GM18520 (cell line): ENCODE results near the gene ITGAL.
"Not testable (repeated sequence)": the region's sequence is repeated elsewhere in the genome, so short reads cannot be mapped to it uniquely, and the experiment has no call there.

Experiments used
- ATAC-seq: cut with Tn5 transposase; IDR thresholded peaks from one replicate; pipeline ENCODE4 v1.9.1; 2021; ENCODE audit not compliant: unreplicated experiment

ITGAL gene

DNA sequence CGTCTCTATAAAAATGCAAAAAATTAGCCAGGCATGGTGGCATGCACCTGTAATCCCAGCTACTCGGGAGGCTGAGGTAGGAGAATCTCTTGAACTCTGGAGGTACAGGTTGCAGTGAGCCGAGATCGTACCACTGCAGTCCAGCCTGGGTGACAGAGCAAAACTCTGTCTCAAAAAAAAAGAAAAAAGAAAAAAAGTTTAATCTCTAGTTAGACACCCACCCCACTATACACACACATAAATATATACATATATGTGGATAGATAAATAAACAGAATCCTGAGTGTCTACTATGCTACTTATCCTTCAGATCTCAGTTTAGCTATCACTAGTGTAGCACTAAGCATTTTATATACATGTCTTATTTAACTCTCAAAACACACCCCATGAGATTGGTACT lies 18.7 kb downstream of the ITGAL start:
- ATAC-seq: no peak

DNA sequence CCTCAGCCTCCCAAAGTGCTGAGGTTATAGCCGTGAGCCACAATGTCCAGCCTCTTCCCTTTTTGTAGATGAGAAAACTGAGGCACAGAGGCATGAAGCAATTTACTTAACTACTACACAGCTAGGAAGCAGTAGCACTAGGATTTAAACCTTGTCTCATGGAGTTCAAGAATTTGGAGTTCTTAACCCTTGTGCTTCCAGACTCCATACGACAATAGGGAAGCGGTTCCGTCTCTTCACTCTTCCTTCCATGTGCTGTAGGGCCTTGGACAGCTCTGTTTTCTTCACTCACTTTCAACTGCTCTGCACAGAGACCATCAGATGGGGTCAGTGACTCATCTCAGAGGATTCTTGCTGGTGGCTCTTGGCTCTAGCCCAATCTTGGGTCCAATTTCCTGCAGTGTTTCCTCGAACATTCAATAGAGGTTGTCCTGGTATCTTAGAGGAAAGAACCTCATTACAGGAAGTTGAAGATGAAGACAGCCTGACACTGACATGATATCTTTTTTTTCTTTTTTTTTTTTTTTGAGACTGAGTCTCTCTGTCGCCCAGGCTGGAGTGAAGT lies 19.3 kb downstream of the ITGAL start:
- no peak for ATAC-seq

DNA sequence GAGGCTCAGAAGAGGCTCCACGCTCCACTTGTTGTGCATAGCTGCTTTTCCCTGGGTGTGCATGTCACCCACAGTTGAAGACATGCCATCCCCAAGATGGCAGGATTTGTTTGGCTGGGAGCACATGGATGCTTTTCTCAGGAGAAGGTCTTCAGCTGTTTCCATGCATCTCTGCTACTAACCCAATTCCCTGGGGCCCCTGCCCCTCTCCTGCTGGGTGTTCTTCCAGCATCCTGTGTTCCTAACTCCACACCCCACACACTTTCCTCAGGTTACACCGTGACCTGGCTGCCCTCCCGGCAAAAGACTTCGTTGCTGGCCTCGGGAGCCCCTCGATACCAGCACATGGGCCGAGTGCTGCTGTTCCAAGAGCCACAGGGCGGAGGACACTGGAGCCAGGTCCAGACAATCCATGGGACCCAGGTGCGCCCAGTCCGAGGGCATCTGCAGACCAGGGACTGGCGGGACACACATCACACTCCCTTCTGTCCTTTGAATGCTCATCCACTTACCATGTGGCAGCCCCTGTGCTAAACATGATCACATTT lies 21.5 kb downstream of the ITGAL start:
- no peak for ATAC-seq

DNA sequence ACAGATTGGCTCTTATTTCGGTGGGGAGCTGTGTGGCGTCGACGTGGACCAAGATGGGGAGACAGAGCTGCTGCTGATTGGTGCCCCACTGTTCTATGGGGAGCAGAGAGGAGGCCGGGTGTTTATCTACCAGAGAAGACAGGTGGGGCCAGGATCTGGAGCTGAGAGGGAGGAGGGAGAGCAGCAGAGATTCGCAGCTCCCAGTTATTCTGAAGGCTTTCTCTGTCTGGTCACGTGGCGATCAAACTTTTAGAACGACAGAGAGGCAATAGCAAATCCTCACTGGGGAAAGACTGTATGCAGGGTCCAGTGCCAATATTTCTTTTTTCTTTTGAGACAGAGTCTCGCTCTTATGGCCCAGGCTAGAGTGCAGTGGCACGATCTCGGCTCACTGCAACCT lies 22.2 kb downstream of the ITGAL start:
- no peak for ATAC-seq

DNA sequence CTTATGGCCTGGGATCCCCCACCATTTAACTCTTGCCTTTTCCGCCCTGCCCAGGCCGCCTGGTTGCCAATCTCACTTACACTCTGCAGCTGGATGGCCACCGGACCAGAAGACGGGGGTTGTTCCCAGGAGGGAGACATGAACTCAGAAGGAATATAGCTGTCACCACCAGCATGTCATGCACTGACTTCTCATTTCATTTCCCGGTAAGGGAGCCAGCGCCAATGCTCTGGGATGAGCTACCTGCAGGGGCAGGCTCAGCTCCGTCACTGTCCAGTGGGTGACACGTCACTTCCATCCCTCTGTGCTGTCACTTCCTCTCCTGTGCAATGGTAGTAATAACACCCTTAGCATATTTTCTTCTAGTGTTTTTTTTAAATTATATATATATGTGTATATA lies 26.7 kb downstream of the ITGAL start:
- ATAC-seq: no peak

DNA sequence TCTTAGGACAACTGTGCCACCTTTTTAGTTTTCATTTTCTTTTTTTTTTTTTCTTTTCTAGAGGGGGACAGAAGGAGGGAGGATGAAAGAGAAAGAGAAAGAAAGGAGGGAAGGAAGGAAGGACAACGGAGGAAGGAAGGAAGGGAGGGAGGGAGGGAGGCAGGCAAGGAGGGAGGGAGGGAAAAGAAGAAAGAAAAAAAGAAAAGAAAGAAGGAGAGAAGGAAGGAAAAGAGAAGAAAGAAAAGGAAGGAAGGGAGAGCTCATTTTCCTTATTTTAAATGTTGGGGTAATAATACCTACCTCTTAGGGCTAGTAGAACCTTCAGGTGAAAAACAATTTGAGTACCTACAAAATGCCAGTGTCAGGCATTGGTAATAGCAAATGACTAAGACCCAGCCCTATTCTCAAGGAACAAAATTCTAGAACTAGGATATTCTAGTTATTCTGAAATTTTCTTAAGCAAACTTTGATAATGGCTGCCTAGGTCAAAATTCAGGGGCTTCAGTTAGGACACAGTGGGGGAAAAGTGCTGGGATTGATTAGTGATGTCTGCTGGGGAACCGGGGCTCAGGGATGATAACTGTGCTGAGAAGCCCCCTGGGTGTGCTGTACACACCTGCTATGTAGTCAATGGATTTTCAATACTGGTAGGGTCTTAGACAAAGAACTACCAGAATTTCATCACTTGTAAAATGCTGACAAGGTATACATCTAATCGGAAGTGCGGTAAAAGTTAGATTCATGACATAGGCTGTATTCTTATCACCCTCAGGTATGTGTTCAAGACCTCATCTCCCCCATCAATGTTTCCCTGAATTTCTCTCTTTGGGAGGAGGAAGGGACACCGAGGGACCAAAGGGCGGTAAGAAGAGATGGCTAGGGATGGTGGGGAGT lies 31.1 kb downstream of the ITGAL start:
- ATAC-seq: no peak

DNA sequence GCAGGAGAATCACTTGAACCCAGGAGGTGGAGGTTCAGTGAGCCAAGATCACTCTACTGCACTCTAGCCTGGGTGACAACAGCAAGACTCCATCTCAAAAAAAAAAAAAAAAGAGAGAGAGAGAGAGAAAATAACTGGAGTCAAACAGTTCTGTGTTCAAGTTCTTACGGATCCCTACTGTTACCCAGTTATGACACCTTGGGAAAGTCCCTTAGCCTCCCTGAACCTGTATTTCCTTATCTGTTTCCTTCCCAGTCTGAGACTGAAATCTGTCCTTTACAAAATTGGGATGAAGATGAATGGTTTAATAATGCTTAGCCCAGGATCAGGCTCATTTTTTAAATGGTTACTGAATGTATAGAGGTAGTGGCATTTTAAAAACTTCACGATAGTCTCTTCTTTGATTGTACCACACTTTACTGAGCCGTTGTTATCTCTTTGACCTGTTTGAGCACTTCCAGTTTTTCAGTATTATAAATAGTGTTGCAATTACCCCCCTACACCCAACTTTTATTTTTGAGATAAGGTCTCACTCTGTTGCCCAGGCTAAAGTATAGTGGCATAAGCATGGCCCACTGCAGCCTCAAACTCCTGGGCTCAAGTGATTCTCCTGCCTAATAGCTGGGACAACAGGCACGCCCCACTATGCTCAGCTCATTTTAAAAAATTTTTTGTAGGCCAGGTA lies 36.7 kb downstream of the ITGAL start:
- ATAC-seq: no peak

DNA sequence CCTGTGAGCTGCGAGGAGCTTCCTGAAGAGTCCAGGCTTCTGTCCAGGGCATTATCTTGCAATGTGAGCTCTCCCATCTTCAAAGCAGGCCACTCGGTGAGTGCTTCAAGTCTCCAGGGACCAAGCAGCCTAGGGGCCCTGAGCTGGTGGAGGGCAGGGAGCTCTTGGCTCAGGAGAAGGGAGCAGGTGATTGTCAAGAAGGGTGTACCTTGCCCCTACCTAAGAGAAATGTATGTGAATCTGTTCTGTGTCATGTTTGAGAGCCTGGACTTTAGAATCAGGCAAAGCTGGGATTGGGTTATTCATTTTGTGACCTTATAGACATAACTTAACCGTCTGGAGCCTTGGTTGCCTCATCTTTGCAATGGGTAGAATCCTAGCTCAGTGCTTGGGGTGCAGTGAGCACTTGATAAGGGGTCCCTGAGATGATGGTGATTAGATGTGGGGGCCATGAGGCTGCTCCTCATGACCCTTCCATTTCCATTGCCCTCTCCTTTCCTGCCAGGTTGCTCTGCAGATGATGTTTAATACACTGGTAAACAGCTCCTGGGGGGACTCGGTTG lies 37.9 kb downstream of the ITGAL start:
- no peak for ATAC-seq

DNA sequence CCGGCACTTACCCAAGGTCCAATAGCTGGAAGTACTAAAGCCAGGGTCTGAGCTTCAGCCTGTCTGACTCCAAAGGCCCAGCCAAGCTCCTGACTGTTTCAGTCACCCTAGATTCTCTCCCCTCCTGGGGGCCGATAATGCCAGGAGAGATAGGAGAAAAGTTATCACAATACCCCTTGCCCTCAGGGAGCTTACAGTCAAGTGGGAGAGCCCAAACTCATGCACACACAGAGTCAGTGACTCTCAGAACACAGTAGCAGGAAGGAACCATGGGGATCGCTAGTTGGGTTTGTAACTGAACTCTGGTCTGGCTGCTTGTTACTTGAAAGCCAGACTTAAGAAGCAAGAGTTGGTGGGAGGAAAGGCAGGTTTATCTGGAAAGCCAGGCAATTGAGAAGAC lies 39.0 kb downstream of the ITGAL start:
- ATAC-seq: no peak

DNA sequence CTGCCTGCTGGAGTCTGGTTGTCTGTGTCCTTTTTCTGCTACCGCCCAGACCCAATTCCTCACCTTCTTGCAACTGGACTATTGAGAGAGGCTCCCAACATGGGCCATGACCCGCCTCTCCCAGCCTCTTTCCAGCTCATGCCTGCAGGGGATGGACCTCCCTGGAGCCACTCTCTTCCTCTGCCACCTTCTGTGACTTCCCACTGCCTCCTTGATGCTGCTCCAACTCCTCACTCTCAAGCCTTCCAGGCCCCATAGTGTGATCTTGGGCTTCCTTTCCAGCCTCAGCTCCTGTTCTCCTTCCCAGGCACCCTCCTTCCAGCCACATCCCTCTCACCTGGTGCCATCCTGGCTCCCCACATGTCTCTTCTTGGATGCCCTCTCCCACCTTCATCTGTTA lies 42.7 kb downstream of the ITGAL start:
- no peak for ATAC-seq

DNA sequence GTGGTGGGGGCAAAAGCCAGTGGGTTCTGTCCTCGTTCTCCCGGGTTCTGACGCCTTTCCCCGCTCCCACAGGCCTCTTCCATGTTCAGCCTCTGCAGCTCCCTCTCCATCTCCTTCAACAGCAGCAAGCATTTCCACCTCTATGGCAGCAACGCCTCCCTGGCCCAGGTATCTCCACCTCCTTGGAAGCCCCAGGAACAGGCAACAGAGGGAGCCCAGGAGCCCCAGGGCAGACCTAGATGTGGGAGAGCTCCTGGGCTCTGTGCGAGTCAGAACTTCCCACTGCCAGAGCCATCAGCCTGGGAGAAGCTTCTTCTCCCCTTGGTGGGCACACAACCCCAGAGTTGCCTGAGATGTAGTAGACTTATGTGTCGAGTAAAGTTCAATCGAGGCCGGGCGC lies 46.0 kb downstream of the ITGAL start:
- no peak for ATAC-seq

DNA sequence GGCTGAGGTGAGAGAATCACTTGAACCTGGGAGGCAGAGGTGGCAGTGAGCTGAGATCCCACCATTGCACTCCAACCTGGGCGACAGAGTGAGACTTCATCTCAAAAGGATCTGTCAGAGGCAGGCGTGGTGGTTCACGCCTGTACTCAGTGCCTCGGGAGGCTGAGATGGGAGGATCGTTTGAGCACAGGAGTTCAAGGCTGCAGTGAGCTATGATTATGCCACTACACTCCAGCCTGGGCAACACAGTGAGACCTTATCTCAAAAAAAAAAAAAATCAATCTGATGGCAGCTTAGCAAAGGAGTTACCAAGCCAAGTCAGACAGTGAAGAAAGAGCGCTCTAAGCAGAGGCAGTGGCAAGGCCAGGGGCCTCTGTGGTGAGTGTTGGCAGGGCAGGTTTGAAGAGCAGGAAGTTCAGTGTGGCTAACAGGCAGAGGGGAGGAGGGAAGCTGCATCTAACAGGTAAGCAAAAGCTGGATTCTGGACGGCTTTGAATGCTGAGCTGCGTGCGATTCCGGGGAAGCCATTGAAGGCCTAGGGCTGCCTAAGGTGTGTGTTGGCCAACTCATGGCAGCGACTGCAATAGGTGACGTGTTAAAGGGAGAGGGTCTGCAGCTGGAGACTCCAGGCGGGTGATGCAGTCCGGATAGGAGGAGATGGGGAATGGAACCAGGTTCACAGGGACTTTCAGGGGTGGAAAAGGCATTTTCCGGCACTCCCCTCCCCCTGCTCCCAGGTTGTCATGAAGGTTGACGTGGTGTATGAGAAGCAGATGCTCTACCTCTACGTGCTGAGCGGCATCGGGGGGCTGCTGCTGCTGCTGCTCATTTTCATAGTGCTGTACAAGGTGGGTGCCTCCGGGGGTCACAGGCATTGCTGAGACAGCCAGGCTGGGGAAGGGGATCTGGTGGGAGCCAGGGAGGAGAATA lies 46.8 kb downstream of the ITGAL start:
- no peak for ATAC-seq

DNA sequence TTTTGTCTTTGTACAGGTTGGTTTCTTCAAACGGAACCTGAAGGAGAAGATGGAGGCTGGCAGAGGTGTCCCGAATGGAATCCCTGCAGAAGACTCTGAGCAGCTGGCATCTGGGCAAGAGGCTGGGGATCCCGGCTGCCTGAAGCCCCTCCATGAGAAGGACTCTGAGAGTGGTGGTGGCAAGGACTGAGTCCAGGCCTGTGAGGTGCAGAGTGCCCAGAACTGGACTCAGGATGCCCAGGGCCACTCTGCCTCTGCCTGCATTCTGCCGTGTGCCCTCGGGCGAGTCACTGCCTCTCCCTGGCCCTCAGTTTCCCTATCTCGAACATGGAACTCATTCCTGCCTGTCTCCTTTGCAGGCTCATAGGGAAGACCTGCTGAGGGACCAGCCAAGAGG lies 48.9 kb downstream of the ITGAL start:
- no peak for ATAC-seq

DNA sequence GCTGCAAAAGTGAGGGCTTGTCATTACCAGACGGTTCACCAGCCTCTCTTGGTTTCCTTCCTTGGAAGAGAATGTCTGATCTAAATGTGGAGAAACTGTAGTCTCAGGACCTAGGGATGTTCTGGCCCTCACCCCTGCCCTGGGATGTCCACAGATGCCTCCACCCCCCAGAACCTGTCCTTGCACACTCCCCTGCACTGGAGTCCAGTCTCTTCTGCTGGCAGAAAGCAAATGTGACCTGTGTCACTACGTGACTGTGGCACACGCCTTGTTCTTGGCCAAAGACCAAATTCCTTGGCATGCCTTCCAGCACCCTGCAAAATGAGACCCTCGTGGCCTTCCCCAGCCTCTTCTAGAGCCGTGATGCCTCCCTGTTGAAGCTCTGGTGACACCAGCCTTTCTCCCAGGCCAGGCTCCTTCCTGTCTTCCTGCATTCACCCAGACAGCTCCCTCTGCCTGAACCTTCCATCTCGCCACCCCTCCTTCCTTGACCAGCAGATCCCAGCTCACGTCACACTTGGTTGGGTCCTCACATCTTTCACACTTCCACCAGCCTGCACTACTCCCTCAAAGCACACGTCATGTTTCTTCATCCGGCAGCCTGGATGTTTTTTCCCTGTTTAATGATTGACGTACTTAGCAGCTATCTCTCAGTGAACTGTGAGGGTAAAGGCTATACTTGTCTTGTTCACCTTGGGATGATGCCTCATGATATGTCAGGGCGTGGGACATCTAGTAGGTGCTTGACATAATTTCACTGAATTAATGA lies 49.5 kb downstream of the ITGAL start:
- no peak for ATAC-seq

DNA sequence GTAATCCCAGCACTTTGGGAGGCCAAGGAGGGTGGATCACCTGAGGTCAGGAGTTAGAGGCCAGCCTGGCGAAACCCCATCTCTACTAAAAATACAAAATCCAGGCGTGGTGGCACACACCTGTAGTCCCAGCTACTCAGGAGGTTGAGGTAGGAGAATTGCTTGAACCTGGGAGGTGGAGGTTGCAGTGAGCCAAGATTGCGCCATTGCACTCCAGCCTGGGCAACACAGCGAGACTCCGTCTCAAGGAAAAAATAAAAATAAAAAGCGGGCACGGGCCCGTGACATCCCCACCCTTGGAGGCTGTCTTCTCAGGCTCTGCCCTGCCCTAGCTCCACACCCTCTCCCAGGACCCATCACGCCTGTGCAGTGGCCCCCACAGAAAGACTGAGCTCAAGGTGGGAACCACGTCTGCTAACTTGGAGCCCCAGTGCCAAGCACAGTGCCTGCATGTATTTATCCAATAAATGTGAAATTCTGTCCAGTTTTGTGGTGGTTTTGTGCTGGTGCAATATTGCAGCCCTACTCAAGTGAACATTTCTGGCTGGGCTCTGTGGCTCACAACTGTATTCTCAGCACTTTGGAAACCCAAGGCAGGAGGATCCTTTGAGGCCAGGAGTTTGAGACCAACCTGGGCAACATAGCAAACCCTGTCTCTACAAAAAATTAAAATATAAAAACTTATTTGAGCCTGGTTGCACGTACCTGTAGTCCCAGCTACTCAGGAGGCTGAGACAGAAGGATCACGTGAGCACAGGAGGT lies 50.3 kb downstream of the ITGAL start:
- not testable (repeated sequence) for ATAC-seq

DNA sequence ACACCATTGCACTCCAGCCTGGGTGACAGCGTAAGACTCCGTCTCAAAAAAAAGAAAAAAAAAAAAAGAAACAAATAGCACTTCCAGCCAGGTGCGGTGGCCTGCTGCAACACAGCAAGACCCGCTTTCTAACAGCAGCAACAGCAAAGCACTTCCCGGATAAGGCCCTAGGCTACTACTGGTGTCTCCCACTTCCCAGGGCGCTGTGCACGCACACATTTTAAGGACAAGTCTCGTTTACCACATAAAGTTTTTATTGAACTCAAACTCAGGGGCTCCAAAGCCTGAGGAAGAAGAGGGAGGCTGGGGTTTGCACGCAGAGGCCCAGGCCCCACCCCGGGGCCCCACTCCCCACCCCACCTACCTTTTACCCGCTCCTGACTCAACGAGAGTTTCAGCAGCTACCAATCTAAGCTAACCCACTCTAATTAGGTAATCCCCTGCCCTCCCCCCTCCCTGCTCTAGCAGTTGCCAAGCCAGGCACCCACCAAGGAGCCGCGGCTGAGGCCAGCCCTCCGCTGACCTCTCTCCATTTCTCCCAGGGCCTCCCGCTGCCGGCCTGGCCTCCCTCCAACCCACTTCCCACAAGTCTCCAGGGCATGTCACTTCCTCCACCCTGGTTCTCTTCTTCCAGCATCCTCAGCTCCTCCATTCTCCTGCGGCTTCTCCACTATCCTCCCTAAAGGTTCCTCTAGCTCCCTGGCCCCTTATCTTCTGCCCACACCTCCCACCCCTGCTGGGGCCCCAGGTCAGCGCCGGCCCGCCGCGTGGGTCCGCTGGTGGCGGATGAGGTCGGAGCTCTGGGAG lies 51.4 kb downstream of the ITGAL start:
- ATAC-seq: no peak

DNA sequence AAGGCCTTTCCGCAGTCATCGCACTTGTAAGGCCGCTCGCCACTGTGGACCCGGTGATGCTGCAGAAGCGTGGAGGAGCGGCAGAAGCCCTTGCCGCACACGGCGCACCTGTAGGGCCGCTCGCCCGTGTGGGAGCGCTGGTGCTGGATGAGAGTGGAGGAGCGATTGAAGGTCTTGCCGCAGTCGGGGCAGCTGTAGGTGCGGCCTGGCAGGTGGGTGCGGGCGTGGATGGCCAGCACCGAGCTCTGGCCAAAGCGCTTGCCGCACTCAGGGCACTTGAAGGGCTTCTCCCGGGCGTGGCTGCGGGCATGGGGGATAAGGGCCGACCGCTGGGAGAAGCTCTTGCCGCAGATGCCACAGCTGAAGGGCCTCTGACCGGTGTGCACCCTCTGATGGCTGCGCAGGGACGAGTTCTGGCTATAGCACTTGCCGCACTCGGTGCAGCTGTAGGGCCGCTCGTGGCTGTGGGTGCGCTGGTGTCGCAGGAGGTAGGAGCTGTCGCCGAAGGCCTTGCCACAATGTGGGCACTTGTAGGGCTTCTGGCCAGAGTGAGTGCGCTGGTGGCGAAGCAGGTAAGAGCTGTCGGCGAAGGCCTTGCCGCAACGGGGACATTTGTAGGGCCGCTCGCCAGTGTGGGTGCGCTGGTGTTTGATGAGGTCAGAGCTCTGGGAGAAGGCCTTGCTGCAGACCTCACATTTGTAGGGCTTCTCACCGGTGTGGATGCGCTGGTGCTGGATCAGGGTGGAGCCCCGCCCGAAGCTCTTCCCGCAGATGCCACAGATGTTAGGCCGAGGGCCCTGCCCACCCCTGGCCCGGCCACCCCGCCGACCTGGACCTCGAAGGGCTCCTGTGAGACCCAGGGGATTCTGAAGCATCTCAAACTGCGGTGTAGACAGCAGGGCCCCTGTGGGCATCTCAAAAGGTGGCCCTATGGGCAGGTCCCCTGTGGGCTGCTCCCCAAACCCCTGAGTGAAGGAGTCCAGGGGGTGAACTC lies 52.3 kb downstream of the ITGAL start:
- no peak for ATAC-seq
